Nephron progenitor cell (in vitro differentiated cells): ENCODE data around the gene GNAS.

Source experiments
- DNase-seq: peaks from one replicate; pipeline ENCODE4 v3.0.0; 2021
- H3K27ac Mint-ChIP-seq: 2 replicates; pipeline ENCODE4 v1.8.0; 2021; ENCODE audit warnings: mild to moderate bottlenecking, moderate library complexity, mixed read lengths
- H3K27me3 Mint-ChIP-seq: 2 replicates; pipeline ENCODE4 v1.8.0; 2021; ENCODE audit warnings: mild to moderate bottlenecking, low read depth, mixed read lengths; ENCODE audit not compliant: poor library complexity
- H3K36me3 Mint-ChIP-seq: 2 replicates; pipeline ENCODE4 v1.8.0; 2021; ENCODE audit warnings: low read depth, mixed read lengths
- H3K4me1 Mint-ChIP-seq: 2 replicates; pipeline ENCODE4 v1.8.0; 2021; ENCODE audit warnings: mixed read lengths
- H3K4me3 Mint-ChIP-seq: 2 replicates; pipeline ENCODE4 v1.8.0; 2021; ENCODE audit warnings: mild to moderate bottlenecking, moderate library complexity, mixed read lengths
- H3K9me3 Mint-ChIP-seq: 2 replicates; pipeline ENCODE4 v1.8.0; 2021; ENCODE audit warnings: mild to moderate bottlenecking, moderate library complexity, mixed read lengths
- CTCF ChIP-seq: fragments of 200-600 bp; sonication (generic); IDR thresholded peaks from 2 replicates; pipeline ENCODE4 v1.5.0; 2021; ENCODE audit warnings: antibody characterized with exemption

GNAS gene

GRCh38 chr20:58907320-58908137 is 55.0 kb downstream of the GNAS start:
- peak overlapping the region; percentile 99 for H3K27ac Mint-ChIP-seq
- H3K9me3 Mint-ChIP-seq = no peaks in the 10 kb centered on the region
- peak overlapping the region; percentile 76 for H3K4me3 Mint-ChIP-seq
- H3K36me3 Mint-ChIP-seq = peaks cover 94% of the 10 kb centered on the region
- DNase-seq = peak; percentile 61
- no peak for TF ChIP-seq CTCF
- H3K4me1 Mint-ChIP-seq = peaks cover 61% of the 10 kb centered on the region
- H3K27me3 Mint-ChIP-seq = no peaks in the 10 kb centered on the region

- H3K4me1 Mint-ChIP-seq = peaks cover 59% of the 10 kb centered on the region
- H3K27me3 Mint-ChIP-seq = no peaks in the 10 kb centered on the region
Observed at GRCh38 chr20:58908221-58908620, 55.7 kb downstream of the GNAS start.

GRCh38 chr20:58908941-58909340 is 56.4 kb downstream of the GNAS start:
- H3K27ac Mint-ChIP-seq = peak overlapping the region; percentile 91
- DNase-seq = no peak
- H3K27me3 Mint-ChIP-seq = no peaks in the 10 kb centered on the region
- TF ChIP-seq CTCF = no peak
- H3K36me3 Mint-ChIP-seq = peaks cover 88% of the 10 kb centered on the region
- no peak overlapping the region for H3K4me3 Mint-ChIP-seq
- no peaks in the 10 kb centered on the region for H3K9me3 Mint-ChIP-seq
- H3K4me1 Mint-ChIP-seq = peaks cover 51% of the 10 kb centered on the region

More at GRCh38 chr20:58908221-58908620, 55.7 kb downstream of the GNAS start:
- no peak for TF ChIP-seq CTCF
- Mint-ChIP-seq H3K4me3 (peak overlapping the region; percentile 76), H3K9me3 (no peaks in the 10 kb centered on the region), H3K36me3 (peaks cover 95% of the 10 kb centered on the region), H3K27ac (peak overlapping the region; percentile 99)
- no peak for DNase-seq

GRCh38 chr20:58909585-58909984 is 57.1 kb downstream of the GNAS start:
- no peak for TF ChIP-seq CTCF
- no peak overlapping the region for H3K4me3 Mint-ChIP-seq
- no peak for DNase-seq
- H3K27me3 Mint-ChIP-seq = peaks cover 3% of the 10 kb centered on the region
- peak overlapping the region; percentile 91 for H3K27ac Mint-ChIP-seq
- H3K4me1 Mint-ChIP-seq = peaks cover 45% of the 10 kb centered on the region
- peaks cover 82% of the 10 kb centered on the region for H3K36me3 Mint-ChIP-seq
- no peaks in the 10 kb centered on the region for H3K9me3 Mint-ChIP-seq

- peaks cover 36% of the 10 kb centered on the region for H3K4me1 Mint-ChIP-seq
- peaks cover 3% of the 10 kb centered on the region for H3K27me3 Mint-ChIP-seq
- TF ChIP-seq CTCF = no peak
- peaks cover 73% of the 10 kb centered on the region for H3K36me3 Mint-ChIP-seq
- H3K9me3 Mint-ChIP-seq = no peaks in the 10 kb centered on the region
- H3K27ac Mint-ChIP-seq = peak overlapping the region; percentile 91
- DNase-seq = no peak
- H3K4me3 Mint-ChIP-seq = no peak overlapping the region
Observed at GRCh38 chr20:58910473-58910872, 58.0 kb downstream of the GNAS start.

- Mint-ChIP-seq H3K27me3 (peaks cover 3% of the 10 kb centered on the region), H3K27ac (peak overlapping the region; percentile 42), H3K4me3 (no peak overlapping the region), H3K9me3 (no peaks in the 10 kb centered on the region), H3K36me3 (peaks cover 64% of the 10 kb centered on the region), H3K4me1 (peaks cover 28% of the 10 kb centered on the region)
- no peak for TF ChIP-seq CTCF
- no peak for DNase-seq
Observed at GRCh38 chr20:58911309-58911708, 58.8 kb downstream of the GNAS start.
